Tibial nerve (tissue), 3 donors: ENCODE results near the gene SLC31A1.

ENCODE experiments used
- EP300 ChIP-seq, 2 donors: sonication (generic); formaldehyde crosslinking; IDR thresholded peaks; one replicate each; pipeline ENCODE4 v1.6.1; 2017; ENCODE audit warnings: antibody characterized with exemption in 2 of 2, mild to moderate bottlenecking in 1 of 2
- POLR2A ChIP-seq, 2 donors: fragments of 450-650 bp; IDR thresholded peaks; one replicate each; pipeline ENCODE4 v1.6.1; 2017; ENCODE audit warnings: antibody characterized with exemption in 2 of 2, mild to moderate bottlenecking in 2 of 2, moderate library complexity in 2 of 2

GRCh38 chr9:113231701-113232100 is 10.4 kb downstream of the SLC31A1 start:
- TF ChIP-seq POLR2A (IDR thresholded peaks at IDR 0.05) = no peak
- no peak for TF ChIP-seq EP300 (IDR thresholded peaks at IDR 0.05)
